Prostate gland (tissue), 2 donors: ENCODE data around the gene TRPC1.

Source experiments
- CTCF ChIP-seq, 4 experiments: fragments of 200-600 bp in 2 of 4; fragments of 450-650 bp in 2 of 4; sonication (generic) in 2 of 4; IDR thresholded peaks; 1 replicate in 3 of 4; 2 replicates in 1 of 4; pipeline ENCODE4 v1.5.1; 2016 to 2019; ENCODE audit warnings: antibody characterized with exemption in 4 of 4, mild to moderate bottlenecking in 2 of 4, moderate library complexity in 2 of 4
- POLR2A ChIP-seq: fragments of 450-650 bp; IDR thresholded peaks from one replicate; pipeline ENCODE4 v1.6.1; 2016; ENCODE audit warnings: antibody characterized with exemption, mild to moderate bottlenecking

- no peak for TF ChIP-seq CTCF (IDR thresholded peaks at IDR 0.05)
- TF ChIP-seq POLR2A: no peak
Measured at GRCh38 chr3:142844339-142844977, 120.6 kb downstream of the TRPC1 start.
